Endothelial cell of umbilical vein (primary cell): Measurements from ENCODE around the gene SNX30.

Experiments
- CTCF ChIP-seq, 2 donors: IDR thresholded peaks; 1 replicate in 1 of 2; 2 replicates in 1 of 2; pipeline ENCODE4 v1.5.1; 2011; ENCODE audit warnings: low read length in 2 of 2, mild to moderate bottlenecking in 2 of 2, moderate library complexity in 2 of 2, control low read depth in 1 of 2, inconsistent platforms in 1 of 2, low read depth in 1 of 2; ENCODE audit not compliant: insufficient read depth in 1 of 2; ENCODE audit errors: extremely low read depth in 1 of 2
- EZH2 ChIP-seq: IDR thresholded peaks from 2 replicates; pipeline ENCODE4 v1.6.1; 2012; ENCODE audit warnings: borderline replicate concordance, low read depth, mild to moderate bottlenecking, moderate library complexity, low read length, inconsistent platforms; ENCODE audit not compliant: severe bottlenecking
- FOS ChIP-seq: IDR thresholded peaks from 2 replicates; pipeline ENCODE4 v1.6.1; 2011; ENCODE audit warnings: mild to moderate bottlenecking, low read length, moderate library complexity, borderline replicate concordance; ENCODE audit not compliant: insufficient read depth
- GATA2 ChIP-seq: IDR thresholded peaks from 2 replicates; pipeline ENCODE4 v1.7.0; 2011; ENCODE audit warnings: low read depth, mild to moderate bottlenecking, moderate library complexity, mixed read lengths, low read length; ENCODE audit not compliant: insufficient read length, insufficient read depth
- JUN ChIP-seq: IDR thresholded peaks from 2 replicates; pipeline ENCODE4 v1.6.1; 2011; ENCODE audit warnings: borderline replicate concordance, low read depth; ENCODE audit not compliant: insufficient read length, insufficient read depth
- MYC ChIP-seq: IDR thresholded peaks from one replicate; pipeline ENCODE4 v1.6.1; 2011; ENCODE audit warnings: mild to moderate bottlenecking, low read depth, low read length
- POLR2A ChIP-seq: IDR thresholded peaks from 2 replicates; pipeline ENCODE4 v1.6.1; 2012; ENCODE audit warnings: low read depth, mild to moderate bottlenecking, control low read depth, low read length
- POLR2AphosphoS5 ChIP-seq: IDR thresholded peaks from 2 replicates; pipeline ENCODE4 v1.6.1; 2012; ENCODE audit warnings: low read depth, mild to moderate bottlenecking, control low read depth, low read length, moderate library complexity; ENCODE audit not compliant: insufficient read depth
- TF ChIP-seq, protein P1 (sequence below): IDR thresholded peaks from 2 replicates; pipeline ENCODE4 v1.6.1; 2011; ENCODE audit not compliant: insufficient read depth, insufficient read length

GRCh38 chr9:112820881-112821280, 70.3 kb downstream of the SNX30 start:
- TF ChIP-seq CTCF (IDR thresholded peaks at IDR 0.05; ENCODE audit: extremely low read depth in 1 of 2, insufficient read depth in 1 of 2, low read depth in 1 of 2, low read length in 2 of 2) (no peak), POLR2A (no peak), POLR2AphosphoS5 (no peak), JUN (no peak), EZH2 (no peak), FOS (no peak), GATA2 (no peak), MYC (no peak)
- TF ChIP-seq, protein P1, sequence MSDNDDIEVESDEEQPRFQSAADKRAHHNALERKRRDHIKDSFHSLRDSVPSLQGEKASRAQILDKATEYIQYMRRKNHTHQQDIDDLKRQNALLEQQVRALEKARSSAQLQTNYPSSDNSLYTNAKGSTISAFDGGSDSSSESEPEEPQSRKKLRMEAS, result no peak
